Duodenal mucosa (tissue), 2 donors: ENCODE results near the gene ASB16.
"Not testable (repeated sequence)": the region's sequence is repeated elsewhere in the genome, so short reads cannot be mapped to it uniquely, and the experiment has no call there.

Experiments used
- H3K27ac ChIP-seq: one replicate; pipeline ENCODE4 v1.7.0; 2013; ENCODE audit warnings: low read depth, low read length
- H3K27me3 ChIP-seq, 2 donors: one replicate each; pipeline ENCODE4 v1.7.0; 2013; ENCODE audit warnings: low read length in 2 of 2, control low read depth in 1 of 2; ENCODE audit not compliant: insufficient read depth in 2 of 2, control insufficient read depth in 1 of 2
- H3K36me3 ChIP-seq, 2 donors: one replicate each; pipeline ENCODE4 v1.7.0; 2013; ENCODE audit warnings: low read length in 2 of 2, control low read depth in 1 of 2; ENCODE audit not compliant: insufficient read depth in 2 of 2, control insufficient read depth in 1 of 2
- H3K4me1 ChIP-seq, 2 donors: one replicate each; pipeline ENCODE4 v1.7.0; 2013; ENCODE audit warnings: low read length in 2 of 2, control low read depth in 1 of 2; ENCODE audit not compliant: insufficient read depth in 2 of 2, control insufficient read depth in 1 of 2
- H3K4me3 ChIP-seq, 2 donors: one replicate each; pipeline ENCODE4 v1.7.0; 2013; ENCODE audit warnings: low read length in 2 of 2, low read depth in 1 of 2
- H3K9ac ChIP-seq, 2 donors: one replicate each; pipeline ENCODE4 v1.7.0; 2013; ENCODE audit warnings: low read length in 2 of 2, low read depth in 1 of 2
- H3K9me3 ChIP-seq, 2 donors: one replicate each; pipeline ENCODE4 v1.7.0; 2013; ENCODE audit warnings: low read length in 2 of 2, control low read depth in 1 of 2; ENCODE audit not compliant: control insufficient read depth in 1 of 2

Gene ASB16

GRCh38 chr17:44131372-44131771, 39.1 kb upstream of the ASB16 start:
- not testable (repeated sequence) for H3K9ac ChIP-seq, H3K4me3 ChIP-seq, H3K9me3 ChIP-seq, H3K27ac ChIP-seq, H3K27me3 ChIP-seq, H3K36me3 ChIP-seq, H3K4me1 ChIP-seq

GRCh38 chr17:44132275-44132821, 38.2 kb upstream of the ASB16 start:
- no peaks in the 10 kb centered on the region for H3K9me3 ChIP-seq
- no peaks in the 10 kb centered on the region for H3K36me3 ChIP-seq
- no peaks in the 10 kb centered on the region for H3K27me3 ChIP-seq
- H3K27ac ChIP-seq = no peak overlapping the region
- no peak overlapping the region for H3K9ac ChIP-seq
- H3K4me1 ChIP-seq = peaks cover 0 to 6% of the 10 kb centered on the region in 2 donors
- H3K4me3 ChIP-seq = no peak overlapping the region

GRCh38 chr17:44133918-44134476, 36.5 kb upstream of the ASB16 start:
- no peak overlapping the region for H3K9ac ChIP-seq
- H3K4me3 ChIP-seq = no peak overlapping the region
- H3K27ac ChIP-seq = no peak overlapping the region
- no peaks in the 10 kb centered on the region for H3K36me3 ChIP-seq
- H3K4me1 ChIP-seq = peaks cover 6% of the 10 kb centered on the region in 2 donors
- H3K9me3 ChIP-seq = no peaks in the 10 kb centered on the region
- no peaks in the 10 kb centered on the region for H3K27me3 ChIP-seq

GRCh38 chr17:44134752-44135568, 35.5 kb upstream of the ASB16 start:
- no peaks in the 10 kb centered on the region for H3K9me3 ChIP-seq
- H3K4me3 ChIP-seq = no peak overlapping the region
- H3K9ac ChIP-seq = no peak overlapping the region
- H3K27me3 ChIP-seq = no peaks in the 10 kb centered on the region
- peaks cover 6% of the 10 kb centered on the region in 2 donors for H3K4me1 ChIP-seq
- no peaks in the 10 kb centered on the region for H3K36me3 ChIP-seq
- H3K27ac ChIP-seq = no peak overlapping the region

- H3K4me3 ChIP-seq = no peak overlapping the region
- H3K4me1 ChIP-seq = peaks cover 0 to 12% of the 10 kb centered on the region in 2 donors
- H3K36me3 ChIP-seq = no peaks in the 10 kb centered on the region
- no peaks in the 10 kb centered on the region for H3K9me3 ChIP-seq
- H3K27ac ChIP-seq = no peak overlapping the region
- no peaks in the 10 kb centered on the region for H3K27me3 ChIP-seq
- peak overlapping the region in 1 of 2 donors; percentile 7 for H3K9ac ChIP-seq
Measured at GRCh38 chr17:44137891-44138709, 32.4 kb upstream of the ASB16 start.

GRCh38 chr17:44143921-44144320, 26.6 kb upstream of the ASB16 start:
- not testable (repeated sequence) for H3K4me3 ChIP-seq, H3K27me3 ChIP-seq, H3K27ac ChIP-seq, H3K9ac ChIP-seq, H3K9me3 ChIP-seq, H3K36me3 ChIP-seq, H3K4me1 ChIP-seq

- Histone ChIP-seq H3K27me3 (no peaks in the 10 kb centered on the region), H3K4me1 (peaks cover 0 to 6% of the 10 kb centered on the region in 2 donors), H3K36me3 (peaks cover 0 to 7% of the 10 kb centered on the region in 2 donors), H3K9me3 (no peaks in the 10 kb centered on the region), H3K9ac (no peak overlapping the region), H3K27ac (no peak overlapping the region), H3K4me3 (no peak overlapping the region)
Measured at GRCh38 chr17:44144966-44145739, 25.4 kb upstream of the ASB16 start.

- H3K9ac ChIP-seq = no peak overlapping the region
- no peaks in the 10 kb centered on the region for H3K9me3 ChIP-seq
- H3K4me3 ChIP-seq = no peak overlapping the region
- H3K27me3 ChIP-seq = no peaks in the 10 kb centered on the region
- peaks cover 0 to 6% of the 10 kb centered on the region in 2 donors for H3K4me1 ChIP-seq
- H3K36me3 ChIP-seq = peaks cover 0 to 7% of the 10 kb centered on the region in 2 donors
- H3K27ac ChIP-seq = no peak overlapping the region
Measured at GRCh38 chr17:44146375-44147346, 23.8 kb upstream of the ASB16 start.

GRCh38 chr17:44147812-44148211, 22.7 kb upstream of the ASB16 start:
- Histone ChIP-seq H3K9ac (no peak overlapping the region), H3K27me3 (no peaks in the 10 kb centered on the region), H3K4me3 (no peak overlapping the region), H3K9me3 (no peaks in the 10 kb centered on the region), H3K27ac (no peak overlapping the region), H3K36me3 (peaks cover 0 to 7% of the 10 kb centered on the region in 2 donors), H3K4me1 (no peaks in the 10 kb centered on the region)
